ENCODE measurements around the gene NXPE4.
"Not testable (repeated sequence)": the region's sequence is repeated elsewhere in the genome, so short reads cannot be mapped to it uniquely, and the experiment has no call there.

Gene NXPE4

DNA sequence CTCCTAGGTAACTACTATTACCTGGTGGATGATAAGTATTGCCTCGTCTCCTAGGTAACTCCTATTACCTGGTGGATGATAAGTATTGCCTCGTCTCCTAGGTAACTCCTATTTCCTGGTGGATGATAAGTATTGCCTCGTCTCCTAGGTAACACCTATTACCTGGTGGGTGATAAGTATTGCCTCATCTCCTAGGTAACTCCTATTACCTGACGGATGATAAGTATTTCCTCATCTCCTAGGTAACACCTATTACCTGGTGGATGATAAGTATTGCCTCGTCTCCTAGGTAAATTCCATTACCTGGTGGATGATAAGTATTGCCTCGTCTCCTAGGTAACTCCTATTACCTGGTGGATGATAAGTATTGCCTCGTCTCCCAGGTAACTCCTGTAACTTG is 7.6 kb upstream of the NXPE4 start:
- not testable (repeated sequence) for H3K27ac Mint-ChIP-seq, H3K4me3 Mint-ChIP-seq, H3K4me1 Mint-ChIP-seq, H3K9me3 Mint-ChIP-seq, ATAC-seq, H3K36me3 Mint-ChIP-seq
- peak in 1 of 2 donors; percentile 45 for DNase-seq (ENCODE audit: low spot score in 2 of 2)

- peak; percentile 45 for ATAC-seq
- no peaks in the 10 kb centered on the region for H3K4me1 Mint-ChIP-seq
- H3K36me3 Mint-ChIP-seq: no peaks in the 10 kb centered on the region
- H3K4me3 Mint-ChIP-seq: no peak overlapping the region
- no peaks in the 10 kb centered on the region for H3K9me3 Mint-ChIP-seq
- H3K27ac Mint-ChIP-seq: no peak overlapping the region
- DNase-seq (ENCODE audit: low spot score in 2 of 2): peak in 1 of 2 donors; percentile 43
Observed at GRCh38 chr11:114598461-114598860, 2.9 kb upstream of the NXPE4 start.

GRCh38 chr11:114596175-114596919 is 761 bp upstream of the NXPE4 start:
- Mint-ChIP-seq H3K36me3 (no peaks in the 10 kb centered on the region), H3K27ac (no peak overlapping the region), H3K4me3 (no peak overlapping the region), H3K9me3 (no peaks in the 10 kb centered on the region), H3K4me1 (no peaks in the 10 kb centered on the region)
- DNase-seq (ENCODE audit: low spot score in 2 of 2) (peak in 1 of 2 donors; percentile 20), ATAC-seq (no peak)

- no peak overlapping the region for H3K4me3 Mint-ChIP-seq
- no peak for ATAC-seq
- H3K4me1 Mint-ChIP-seq: no peaks in the 10 kb centered on the region
- H3K27ac Mint-ChIP-seq: no peak overlapping the region
- no peaks in the 10 kb centered on the region for H3K9me3 Mint-ChIP-seq
- no peak for DNase-seq (ENCODE audit: low spot score in 2 of 2)
- H3K36me3 Mint-ChIP-seq: no peaks in the 10 kb centered on the region
Observed at GRCh38 chr11:114594703-114595102, 883 bp downstream of the NXPE4 start.

DNA sequence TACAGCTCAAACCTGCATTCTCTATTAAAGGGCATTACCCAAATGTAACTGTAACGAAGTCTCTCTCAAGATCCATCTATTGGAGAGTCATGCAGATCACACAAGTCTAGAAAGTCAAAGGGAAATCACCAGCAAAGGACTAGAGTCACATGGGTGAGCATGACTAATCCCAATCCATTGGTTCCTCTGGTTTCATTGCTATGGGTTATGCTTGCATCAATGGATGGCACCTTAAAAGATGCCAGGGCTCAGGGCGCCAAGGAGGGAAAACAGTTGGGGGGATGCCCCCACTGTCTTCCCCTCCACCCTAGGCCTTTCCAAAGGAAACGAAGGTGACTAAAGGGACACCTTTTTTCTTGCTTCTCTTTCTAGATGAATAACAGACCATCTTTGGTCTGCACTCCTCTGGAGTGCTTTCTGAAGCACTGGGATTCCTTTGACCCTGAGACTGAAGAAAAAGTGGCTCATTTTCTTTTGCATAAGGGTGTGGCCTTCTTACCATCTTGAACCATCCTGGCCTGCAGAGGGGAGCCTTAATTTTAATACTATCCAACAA is 8.1 kb downstream of the NXPE4 start:
- no peak for DNase-seq (ENCODE audit: low spot score in 2 of 2)
- no peaks in the 10 kb centered on the region for H3K4me1 Mint-ChIP-seq
- no peaks in the 10 kb centered on the region for H3K36me3 Mint-ChIP-seq
- no peak for ATAC-seq
- no peak overlapping the region for H3K4me3 Mint-ChIP-seq
- H3K9me3 Mint-ChIP-seq: peaks cover 21% of the 10 kb centered on the region
- H3K27ac Mint-ChIP-seq: no peak overlapping the region

- DNase-seq (ENCODE audit: low spot score in 2 of 2): no peak
- no peaks in the 10 kb centered on the region for H3K36me3 Mint-ChIP-seq
- no peak overlapping the region for H3K4me3 Mint-ChIP-seq
- H3K4me1 Mint-ChIP-seq: no peaks in the 10 kb centered on the region
- no peak overlapping the region for H3K27ac Mint-ChIP-seq
- ATAC-seq: no peak
- H3K9me3 Mint-ChIP-seq: peaks cover 21% of the 10 kb centered on the region
Observed at GRCh38 chr11:114586797-114587196, 8.8 kb downstream of the NXPE4 start.

DNA sequence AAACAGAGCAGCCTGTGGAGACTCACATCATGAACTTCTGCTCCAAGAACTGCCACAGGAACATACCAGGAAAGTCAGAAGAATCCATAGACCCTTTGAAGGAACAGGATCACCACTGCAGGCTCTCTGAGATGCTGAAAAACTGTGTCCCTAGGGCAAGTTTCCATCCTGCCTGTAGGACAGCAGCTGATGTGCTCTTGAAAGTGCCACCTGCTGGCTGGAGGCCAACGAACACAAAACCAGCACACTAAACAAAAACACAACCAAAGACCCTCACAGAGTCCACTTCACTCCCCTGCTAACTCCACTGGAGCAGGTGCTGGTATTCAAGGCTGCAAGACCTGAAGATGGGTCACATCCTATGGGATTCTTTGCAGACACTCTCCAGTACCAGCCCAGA is 23.9 kb downstream of the NXPE4 start:
- Mint-ChIP-seq H3K27ac (no peak overlapping the region), H3K36me3 (no peaks in the 10 kb centered on the region), H3K4me3 (no peak overlapping the region), H3K4me1 (no peaks in the 10 kb centered on the region), H3K9me3 (peaks cover 5% of the 10 kb centered on the region)
- ATAC-seq (no peak), DNase-seq (ENCODE audit: low spot score in 2 of 2) (no peak)

DNA sequence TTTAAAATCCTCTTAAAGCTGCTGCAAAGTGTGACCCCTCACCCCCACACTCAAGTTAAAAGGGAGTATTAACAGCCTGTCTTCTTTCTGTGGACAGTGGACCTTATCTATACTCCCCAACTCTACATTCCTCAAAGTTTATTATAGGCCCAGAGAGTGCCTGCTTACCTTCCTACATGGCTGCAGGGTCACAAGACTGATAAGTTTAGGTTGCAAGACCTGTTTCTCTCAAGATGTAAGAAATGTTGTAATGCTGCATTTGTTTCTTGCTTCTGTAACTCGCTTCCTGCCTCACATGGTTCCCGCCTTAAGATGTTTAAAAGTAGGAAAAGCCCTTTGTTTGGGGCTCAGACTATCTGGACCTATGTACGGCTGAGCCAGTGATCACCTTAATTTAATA is 25.8 kb downstream of the NXPE4 start:
- ATAC-seq (no peak), DNase-seq (ENCODE audit: low spot score in 2 of 2) (no peak)
- Mint-ChIP-seq H3K27ac (no peak overlapping the region), H3K4me1 (no peaks in the 10 kb centered on the region), H3K36me3 (no peaks in the 10 kb centered on the region), H3K9me3 (peaks cover 2% of the 10 kb centered on the region), H3K4me3 (no peak overlapping the region)

GRCh38 chr11:114566276-114566675 is 29.3 kb downstream of the NXPE4 start:
- H3K4me1 Mint-ChIP-seq: no peaks in the 10 kb centered on the region
- peaks cover 2% of the 10 kb centered on the region for H3K9me3 Mint-ChIP-seq
- H3K36me3 Mint-ChIP-seq: no peaks in the 10 kb centered on the region
- no peak for DNase-seq (ENCODE audit: low spot score in 2 of 2)
- no peak overlapping the region for H3K4me3 Mint-ChIP-seq
- no peak overlapping the region for H3K27ac Mint-ChIP-seq
- no peak for ATAC-seq

DNA sequence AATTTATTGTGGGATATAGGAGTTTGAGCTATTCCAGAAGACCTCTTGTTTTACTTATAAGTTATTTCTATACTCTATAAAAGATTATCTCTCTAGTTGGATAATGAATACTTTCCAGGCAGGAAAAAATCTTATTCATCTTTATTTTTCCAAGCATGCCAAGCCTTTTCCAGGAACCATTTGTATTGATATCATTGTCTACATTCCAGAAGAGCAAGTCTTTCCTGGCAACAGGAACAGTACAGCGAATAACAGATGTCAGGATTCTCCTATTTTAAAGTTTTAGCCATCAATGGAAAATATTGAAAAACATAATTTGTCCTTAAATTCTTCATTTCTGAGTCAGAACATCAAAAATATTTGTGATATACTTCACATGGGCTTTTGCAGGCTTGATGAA is 30.8 kb downstream of the NXPE4 start:
- no peak overlapping the region for H3K27ac Mint-ChIP-seq
- DNase-seq (ENCODE audit: low spot score in 2 of 2) (no peak), ATAC-seq (no peak)
- no peak overlapping the region for H3K4me3 Mint-ChIP-seq
- H3K9me3 Mint-ChIP-seq: no peaks in the 10 kb centered on the region
- H3K36me3 Mint-ChIP-seq: no peaks in the 10 kb centered on the region
- H3K4me1 Mint-ChIP-seq: no peaks in the 10 kb centered on the region

DNA sequence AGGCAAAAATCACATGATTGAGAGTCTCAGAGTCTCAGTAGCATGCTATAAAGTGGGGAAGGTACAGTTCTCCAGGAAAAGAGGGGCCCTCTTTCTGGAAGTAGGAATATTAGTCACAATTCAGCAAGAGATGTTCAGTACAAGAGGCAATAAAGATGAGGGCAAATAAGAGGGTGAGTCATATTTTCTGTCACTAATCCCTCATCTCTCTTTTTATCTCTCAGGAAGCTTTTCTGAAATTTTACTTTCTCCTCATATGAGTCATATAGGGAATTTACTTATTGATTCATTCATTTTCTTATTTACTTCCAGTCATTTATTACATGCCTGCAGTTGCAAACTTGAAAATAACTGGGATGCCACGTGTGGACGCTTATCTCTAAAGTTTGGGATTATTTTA is 32.5 kb downstream of the NXPE4 start:
- H3K9me3 Mint-ChIP-seq: no peaks in the 10 kb centered on the region
- H3K4me1 Mint-ChIP-seq: no peaks in the 10 kb centered on the region
- no peak overlapping the region for H3K4me3 Mint-ChIP-seq
- H3K27ac Mint-ChIP-seq: no peak overlapping the region
- ATAC-seq: no peak
- no peaks in the 10 kb centered on the region for H3K36me3 Mint-ChIP-seq
- DNase-seq (ENCODE audit: low spot score in 2 of 2): no peak

- ATAC-seq: no peak
- Mint-ChIP-seq H3K9me3 (no peaks in the 10 kb centered on the region), H3K36me3 (no peaks in the 10 kb centered on the region), H3K4me3 (no peak overlapping the region), H3K4me1 (no peaks in the 10 kb centered on the region), H3K27ac (no peak overlapping the region)
- DNase-seq (ENCODE audit: low spot score in 2 of 2): no peak
Observed at GRCh38 chr11:114562166-114562916, 33.2 kb downstream of the NXPE4 start.

DNA sequence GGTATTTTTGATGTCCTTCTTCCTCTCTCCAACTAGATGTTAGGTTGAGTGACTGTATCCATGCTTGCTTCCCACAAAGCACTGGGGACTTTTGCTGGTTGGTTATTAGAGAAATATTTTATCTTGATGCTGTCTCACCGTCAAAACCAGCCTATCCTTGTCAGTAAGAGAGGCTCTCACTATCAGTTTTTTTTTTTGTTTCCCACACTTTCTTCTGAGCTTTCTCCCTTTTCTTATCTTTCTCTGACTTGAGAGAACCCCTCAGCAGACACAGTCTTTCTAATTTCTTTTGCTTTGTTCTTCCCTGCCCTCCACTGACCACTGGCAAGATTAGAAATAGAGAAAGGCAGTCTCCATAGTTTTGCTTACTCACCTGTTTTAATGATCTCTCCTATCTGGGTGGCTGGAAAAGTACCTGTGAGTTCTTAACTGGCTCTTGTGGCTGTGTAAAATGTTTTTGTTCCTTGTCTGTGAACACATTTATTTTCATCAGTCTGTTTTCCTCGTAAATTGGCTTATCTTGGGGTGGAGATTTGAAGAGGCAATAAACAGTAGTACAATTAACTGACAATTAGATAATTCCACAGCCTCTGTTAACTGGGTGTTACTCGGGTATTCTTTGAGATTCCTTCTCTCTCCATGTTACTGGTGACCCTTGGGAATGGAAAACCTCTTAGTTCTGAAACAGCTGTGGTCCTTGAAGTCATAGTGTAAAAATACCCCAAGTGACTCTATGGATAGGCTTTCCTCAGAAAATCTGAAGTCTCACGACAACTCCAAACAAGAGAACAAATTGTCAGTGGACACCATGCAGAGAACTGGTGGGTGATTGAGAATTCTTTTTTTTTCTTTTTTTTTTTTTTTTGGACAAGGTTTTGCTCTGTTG is 35.9 kb downstream of the NXPE4 start, which contains the start of gene NXPE1:
Gene NXPE1 (minus strand): TSS at position 457 of the 886 bp plus-strand sequence. CDS start 8,680 bp downstream, outside the sequence.
- no peak for ATAC-seq
- no peak within 1 kb of the TSS for H3K27ac Mint-ChIP-seq
- no peak within 1 kb of the TSS for H3K4me3 Mint-ChIP-seq
- H3K9me3 Mint-ChIP-seq: no peaks in the 10 kb centered on the region
- no peaks in the 10 kb centered on the region for H3K4me1 Mint-ChIP-seq
- no peak for DNase-seq (ENCODE audit: low spot score in 2 of 2)
- H3K36me3 Mint-ChIP-seq: no peaks in the 10 kb centered on the region

- ATAC-seq (no peak), DNase-seq (ENCODE audit: low spot score in 2 of 2) (no peak)
- Mint-ChIP-seq H3K27ac (no peak overlapping the region), H3K36me3 (no peaks in the 10 kb centered on the region), H3K4me3 (no peak overlapping the region), H3K9me3 (no peaks in the 10 kb centered on the region), H3K4me1 (no peaks in the 10 kb centered on the region)
Observed at GRCh38 chr11:114556135-114556534, 39.5 kb downstream of the NXPE4 start.

GRCh38 chr11:114553642-114554041 is 41.9 kb downstream of the NXPE4 start:
- Mint-ChIP-seq H3K4me3 (no peak overlapping the region), H3K36me3 (no peaks in the 10 kb centered on the region)

More at GRCh38 chr11:114553642-114554041, 41.9 kb downstream of the NXPE4 start:
- H3K9me3 Mint-ChIP-seq: no peaks in the 10 kb centered on the region
- no peak overlapping the region for H3K27ac Mint-ChIP-seq
- DNase-seq (ENCODE audit: low spot score in 2 of 2) (no peak), ATAC-seq (no peak)
- no peaks in the 10 kb centered on the region for H3K4me1 Mint-ChIP-seq

Data from stimulated activated effector memory CD8-positive, alpha-beta T cell treated with anti-CD3 and anti-CD28 coated beads, Interleukin-12 subunit alpha, Interleukin-12 subunit beta, amount 100 ng/mL, for 72 hours (primary cell).